Inferior parietal cortex (tissue), 1 donor: ENCODE data around the gene TBC1D22B.
"Not testable (repeated sequence)": the region's sequence is repeated elsewhere in the genome, so short reads cannot be mapped to it uniquely, and the experiment has no call there.

Source experiments
- DNase-seq: peaks from one replicate; pipeline ENCODE4 v3.0.0-alpha.2; 2016; ENCODE audit errors: extremely low spot score

Gene TBC1D22B

GRCh38 chr6:37265860-37266259 lies 8.3 kb downstream of the TBC1D22B start:
- DNase-seq, result no peak

DNA sequence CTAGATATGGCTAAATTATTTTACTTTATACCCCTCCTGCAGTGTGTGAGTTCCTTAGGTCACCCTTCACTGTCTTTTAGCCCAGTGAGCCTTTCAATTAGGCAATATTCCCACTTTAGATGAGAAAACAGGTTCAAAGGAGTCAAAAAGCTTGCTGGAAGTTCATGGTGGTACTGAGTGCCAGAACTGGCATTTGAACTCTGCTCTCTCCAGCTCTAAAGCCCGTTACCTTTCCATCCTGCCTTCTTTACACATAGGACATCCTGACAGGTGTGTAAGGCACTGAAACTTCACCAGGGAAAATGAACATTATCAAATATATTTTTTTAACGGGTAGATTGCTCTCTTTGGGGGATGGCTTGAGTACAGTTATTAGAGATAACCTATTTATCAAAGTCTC lies 11.5 kb downstream of the TBC1D22B start:
- DNase-seq, result no peak

- DNase-seq, result no peak
Measured at GRCh38 chr6:37272834-37273566, 15.4 kb downstream of the TBC1D22B start.

DNA sequence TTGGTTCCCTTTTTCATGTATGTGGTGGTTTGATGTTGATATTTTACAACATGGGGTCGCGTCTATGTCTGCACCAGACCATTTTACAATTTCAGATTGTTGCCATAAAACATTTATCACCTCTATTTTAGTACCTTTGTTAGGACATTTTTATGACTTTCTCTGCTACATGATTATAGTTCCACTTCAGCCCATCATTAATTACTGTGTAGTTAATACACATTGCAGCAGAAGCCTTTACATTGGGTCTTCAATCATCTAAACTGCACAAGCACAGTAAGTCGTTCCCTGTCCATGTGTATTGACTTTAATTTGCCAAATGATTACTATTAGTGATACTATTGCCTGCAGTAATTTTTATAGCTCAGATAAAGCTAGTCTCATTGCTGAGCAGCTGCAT lies 16.1 kb downstream of the TBC1D22B start:
- no peak for DNase-seq

DNA sequence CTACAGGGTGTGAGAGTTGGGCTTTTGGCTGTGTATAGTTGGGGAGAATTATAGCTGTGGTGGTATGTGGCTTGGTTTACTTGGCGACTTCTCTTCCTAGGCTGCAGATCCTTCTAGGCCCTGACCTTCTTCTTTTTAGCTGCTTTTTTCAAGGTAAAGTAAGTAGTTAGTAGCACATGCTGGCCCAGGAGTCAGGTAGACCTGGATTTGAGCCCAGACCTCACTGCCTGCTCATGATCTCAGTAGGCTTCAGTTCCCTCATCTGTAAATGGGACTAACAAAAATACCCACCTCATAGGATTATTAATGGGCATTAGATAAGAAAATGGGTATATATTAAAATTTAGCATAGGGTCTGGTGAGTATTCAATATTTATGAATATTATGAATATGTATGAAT lies 17.8 kb downstream of the TBC1D22B start:
- DNase-seq, result no peak

GRCh38 chr6:37277001-37277409 lies 19.4 kb downstream of the TBC1D22B start:
- no peak for DNase-seq

GRCh38 chr6:37279366-37280134 lies 22.0 kb downstream of the TBC1D22B start:
- no peak for DNase-seq

GRCh38 chr6:37280162-37280887 lies 22.8 kb downstream of the TBC1D22B start:
- DNase-seq, result no peak

- no peak for DNase-seq
Measured at GRCh38 chr6:37282371-37282770, 24.8 kb downstream of the TBC1D22B start.

DNA sequence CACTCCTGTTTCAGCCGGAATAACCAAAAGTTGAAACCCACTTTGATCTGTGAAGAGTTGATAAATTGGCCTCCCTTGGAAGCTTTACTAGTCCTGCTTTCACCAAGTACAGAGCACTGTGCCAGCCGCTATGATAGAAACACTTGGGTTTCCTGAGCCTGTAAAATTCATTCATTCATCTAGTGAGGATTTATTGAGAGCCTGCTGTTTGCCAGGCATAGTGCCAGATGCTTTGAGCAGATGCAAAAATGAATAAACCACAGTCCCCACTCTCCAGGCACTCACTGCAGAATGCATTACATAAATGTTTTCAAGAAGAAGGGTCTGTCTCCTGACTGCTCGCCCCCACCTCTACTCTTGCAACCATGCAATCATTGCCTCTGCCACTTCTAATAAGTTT lies 25.7 kb downstream of the TBC1D22B start:
- DNase-seq, result no peak

DNA sequence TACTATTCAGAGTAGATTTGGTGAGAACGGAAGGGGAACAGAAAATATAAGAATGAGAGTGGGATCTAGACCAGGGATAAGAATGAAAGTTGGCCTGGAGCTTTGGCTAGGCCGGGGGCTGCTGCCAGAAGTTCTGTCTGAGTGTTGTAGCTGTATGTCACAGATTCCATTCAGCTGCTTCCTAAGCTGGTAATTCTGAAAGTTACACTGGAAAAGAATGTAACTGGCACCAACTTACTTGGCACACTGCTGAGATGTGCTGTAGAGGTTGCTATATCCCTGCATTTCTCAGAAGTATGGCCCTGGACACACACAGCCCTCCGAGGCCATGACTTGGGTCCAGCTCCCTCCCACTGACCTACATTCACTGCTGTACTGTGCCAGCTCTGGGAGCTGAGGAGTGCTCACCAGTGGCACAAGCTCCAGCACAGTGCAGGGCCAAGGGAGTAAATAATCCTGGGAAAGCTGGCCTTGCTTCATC lies 26.1 kb downstream of the TBC1D22B start:
- no peak for DNase-seq

DNA sequence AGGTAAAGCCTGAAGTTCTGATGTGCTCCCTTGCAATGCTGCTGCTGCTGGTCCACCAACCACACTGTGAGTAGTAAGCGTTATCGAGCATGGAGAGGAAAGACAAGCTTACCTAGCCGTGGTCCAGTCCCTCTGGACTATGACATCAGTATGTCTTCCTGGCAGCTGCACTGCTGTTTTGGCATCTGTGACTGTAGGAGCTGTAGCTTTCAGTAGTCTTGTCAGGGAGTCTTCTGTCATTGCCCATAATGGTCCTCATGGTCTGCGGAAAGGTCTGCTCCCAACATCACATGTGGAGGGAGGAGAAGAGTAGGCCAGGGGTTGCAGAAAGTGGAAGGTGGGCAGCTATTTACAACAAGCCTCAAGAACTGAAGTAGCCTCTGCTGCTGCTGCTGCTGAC lies 27.2 kb downstream of the TBC1D22B start:
- DNase-seq, result no peak

DNA sequence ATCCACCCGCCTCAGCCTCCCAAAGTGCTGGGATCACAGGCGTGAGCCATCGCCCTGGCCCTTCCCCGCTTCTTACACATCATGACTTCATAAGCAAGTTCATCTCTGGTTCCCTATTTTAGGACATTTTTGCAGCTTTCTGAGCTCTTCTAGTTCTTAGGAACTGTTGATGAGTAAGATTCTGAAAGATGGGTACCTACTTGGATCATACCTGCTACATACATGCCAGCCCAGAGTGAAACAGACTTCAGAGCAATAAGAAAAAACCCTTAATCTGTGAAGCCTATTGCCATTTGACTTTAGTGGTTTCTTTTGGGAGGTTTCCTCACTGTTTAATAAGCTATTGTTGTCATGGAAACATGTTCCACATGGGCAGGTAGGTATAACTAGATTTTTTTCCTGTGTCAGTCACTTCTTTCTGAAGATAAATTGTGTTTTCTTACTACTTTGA lies 28.3 kb downstream of the TBC1D22B start:
- no peak for DNase-seq

GRCh38 chr6:37287519-37288157 lies 30.1 kb downstream of the TBC1D22B start:
- DNase-seq, result no peak

- no peak for DNase-seq
Measured at GRCh38 chr6:37288247-37288646, 30.7 kb downstream of the TBC1D22B start.

DNA sequence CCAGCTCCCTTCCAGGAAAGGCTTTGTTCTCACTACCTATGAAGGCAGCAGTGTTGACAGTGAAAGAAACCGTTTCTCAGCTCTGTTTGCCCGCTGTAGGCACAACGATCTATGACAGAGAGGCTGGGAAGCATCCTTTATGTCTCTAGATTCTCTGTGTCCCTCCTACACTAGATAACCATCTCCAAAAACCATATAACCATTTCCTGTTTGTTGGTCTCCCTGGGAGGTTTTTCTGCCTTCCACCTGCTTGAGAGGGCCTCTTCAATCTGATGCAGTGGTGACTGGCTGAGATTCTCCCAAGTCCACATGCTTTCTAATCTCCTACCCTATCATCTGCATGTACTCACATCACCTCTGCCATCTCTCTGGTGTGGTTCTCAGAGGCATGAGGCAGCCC lies 32.4 kb downstream of the TBC1D22B start:
- DNase-seq, result no peak

DNA sequence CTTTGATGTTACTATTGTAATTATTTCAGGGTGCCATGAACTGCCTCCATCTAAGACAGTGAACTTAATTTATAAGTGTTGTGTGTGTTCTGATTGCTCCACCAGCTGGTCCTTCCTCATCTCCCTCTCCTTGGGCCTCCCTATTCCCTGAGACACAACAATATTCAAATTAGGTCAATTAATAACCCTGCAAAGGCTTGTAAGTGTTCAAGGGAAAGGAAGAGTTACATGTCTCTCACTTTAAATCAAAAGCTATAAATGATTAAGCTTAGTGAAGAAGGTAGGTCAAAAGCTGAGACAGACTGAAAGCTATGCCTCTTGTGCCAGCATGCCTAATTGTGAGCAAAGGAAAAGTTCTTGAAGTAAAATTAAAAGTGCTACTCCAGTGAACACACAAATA lies 35.9 kb downstream of the TBC1D22B start:
- no peak for DNase-seq

- DNase-seq, result not testable (repeated sequence)
Measured at GRCh38 chr6:37297637-37298036, 40.1 kb downstream of the TBC1D22B start.

GRCh38 chr6:37298958-37299357 lies 41.4 kb downstream of the TBC1D22B start:
- DNase-seq, result no peak

GRCh38 chr6:37299990-37300389 lies 42.4 kb downstream of the TBC1D22B start:
- no peak for DNase-seq

- DNase-seq, result no peak
Measured at GRCh38 chr6:37302086-37302686, 44.6 kb downstream of the TBC1D22B start.
